Thyroid gland (tissue), 4 donors: ENCODE data around the gene ADM2. TPM values are rescaled to one million over a fixed set of nuclear protein-coding genes. Genes with fewer than 3 reads are reported as not detected.

Experiments used
- DNase-seq, 2 donors: peaks; one replicate each; pipeline ENCODE4 v3.0.0-alpha.2; 2019
- H3K27ac ChIP-seq, 3 donors: fragments of 200-600 bp; sonication (generic); 1 replicate in 2 of 3; 2 replicates in 1 of 3; pipeline ENCODE4 v1.5.1; 2016 to 2019; ENCODE audit warnings: mild to moderate bottlenecking in 1 of 3, moderate library complexity in 1 of 3
- H3K27me3 ChIP-seq: fragments of 200-600 bp; sonication (generic); one replicate; pipeline ENCODE4 v1.5.1; 2019
- H3K36me3 ChIP-seq, 2 donors: fragments of 200-600 bp; sonication (generic); one replicate each; pipeline ENCODE4 v1.5.1; 2016 to 2019
- H3K4me1 ChIP-seq, 2 donors: fragments of 200-600 bp; sonication (generic); one replicate each; pipeline ENCODE4 v1.5.1; 2017 to 2019
- H3K4me3 ChIP-seq, 3 donors: fragments of 200-600 bp; sonication (generic); replicated peaks in 1 of 3; 1 replicate in 2 of 3; 2 replicates in 1 of 3; pipeline ENCODE4 v1.5.1; 2016; ENCODE audit warnings: mild to moderate bottlenecking in 1 of 3
- H3K9me3 ChIP-seq: fragments of 200-600 bp; sonication (generic); one replicate; pipeline ENCODE4 v1.5.1; 2017
- POLR2A ChIP-seq, 2 donors: fragments of 450-650 bp; IDR thresholded peaks; one replicate each; pipeline ENCODE4 v1.6.1; 2017; ENCODE audit warnings: antibody characterized with exemption in 2 of 2, mild to moderate bottlenecking in 2 of 2, moderate library complexity in 1 of 2
- WGBS, 2 donors: methylation state at CpG; one replicate each; pipeline ENCODE4 v1.1.5; 2017; 5-methylcytosine and 5-hydroxymethylcytosine counted together
- intact Hi-C: fragments of 100-400 bp; cut with DNase I; formaldehyde crosslinking; loops from one replicate; pipeline ENCODE4 v1.15.1; 2023
- total RNA-seq, 4 donors: library from RNA; depleted of rRNA; stranded (reverse); fragments of >200 nt; gene quantifications; one replicate each; pipeline ENCODE4 v1.2.3, GENCODE V29; 2016
- TF ChIP-seq, protein P1 (sequence below), 6 experiments: fragments of 200-600 bp in 3 of 6; fragments of 450-650 bp in 3 of 6; sonication (generic) in 3 of 6; IDR thresholded peaks; one replicate each; pipeline ENCODE4 v1.5.1; 2016 to 2019; ENCODE audit warnings: antibody characterized with exemption in 6 of 6, mild to moderate bottlenecking in 2 of 6, inconsistent platforms in 1 of 6, moderate library complexity in 1 of 6

The ADM2 gene
- total RNA-seq, 4 donors from 2014 or later: 5.2 to 23.5 (median 6.6) TPM

DNA sequence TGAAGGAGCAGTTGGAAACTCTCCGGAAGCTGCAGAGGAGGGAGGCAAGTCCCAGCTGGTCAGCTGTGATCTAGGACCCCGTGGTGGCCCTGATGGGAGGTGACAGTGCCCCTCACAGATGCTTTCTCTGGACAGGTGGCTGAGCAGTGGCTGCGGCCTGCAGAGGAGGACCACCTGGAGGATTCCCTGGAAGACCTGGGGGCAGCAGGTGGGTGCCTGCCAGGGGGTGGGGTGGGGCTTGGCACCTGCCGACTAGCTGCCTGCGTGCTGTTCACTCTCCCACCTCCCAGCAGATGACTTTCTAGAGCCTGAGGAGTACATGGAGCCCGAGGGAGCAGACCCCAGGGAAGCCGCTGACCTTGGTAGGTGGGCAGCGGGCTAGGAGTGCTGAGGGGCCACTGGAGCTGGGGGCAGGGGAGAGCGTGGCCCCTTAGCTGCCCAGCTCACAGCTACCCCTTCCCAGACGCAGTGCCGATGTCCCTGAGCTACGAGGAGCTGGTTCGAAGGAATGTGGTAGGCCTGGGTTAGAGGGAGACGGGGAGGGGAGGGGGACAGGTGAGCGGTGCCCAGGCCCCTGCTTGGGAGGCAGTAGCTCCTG lies 41.0 kb downstream of the ADM2 start:
- no peak overlapping the region for H3K27ac ChIP-seq
- H3K4me3 ChIP-seq: no peak overlapping the region
- TF ChIP-seq POLR2A (IDR thresholded peaks at IDR 0.05): no peak
- TF ChIP-seq, protein P1, sequence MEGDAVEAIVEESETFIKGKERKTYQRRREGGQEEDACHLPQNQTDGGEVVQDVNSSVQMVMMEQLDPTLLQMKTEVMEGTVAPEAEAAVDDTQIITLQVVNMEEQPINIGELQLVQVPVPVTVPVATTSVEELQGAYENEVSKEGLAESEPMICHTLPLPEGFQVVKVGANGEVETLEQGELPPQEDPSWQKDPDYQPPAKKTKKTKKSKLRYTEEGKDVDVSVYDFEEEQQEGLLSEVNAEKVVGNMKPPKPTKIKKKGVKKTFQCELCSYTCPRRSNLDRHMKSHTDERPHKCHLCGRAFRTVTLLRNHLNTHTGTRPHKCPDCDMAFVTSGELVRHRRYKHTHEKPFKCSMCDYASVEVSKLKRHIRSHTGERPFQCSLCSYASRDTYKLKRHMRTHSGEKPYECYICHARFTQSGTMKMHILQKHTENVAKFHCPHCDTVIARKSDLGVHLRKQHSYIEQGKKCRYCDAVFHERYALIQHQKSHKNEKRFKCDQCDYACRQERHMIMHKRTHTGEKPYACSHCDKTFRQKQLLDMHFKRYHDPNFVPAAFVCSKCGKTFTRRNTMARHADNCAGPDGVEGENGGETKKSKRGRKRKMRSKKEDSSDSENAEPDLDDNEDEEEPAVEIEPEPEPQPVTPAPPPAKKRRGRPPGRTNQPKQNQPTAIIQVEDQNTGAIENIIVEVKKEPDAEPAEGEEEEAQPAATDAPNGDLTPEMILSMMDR (IDR thresholded peaks at IDR 0.05): no peak
- H3K27me3 ChIP-seq: no peaks in the 10 kb centered on the region
- no peak for DNase-seq
- peaks cover 13 to 22% of the 10 kb centered on the region in 2 donors for H3K4me1 ChIP-seq
- peaks cover 29 to 40% of the 10 kb centered on the region in 2 donors for H3K36me3 ChIP-seq
- intact Hi-C loops: loop anchor here (5.0 kb wide), 1 partner anchor 60 kb away; the partner anchor contains the start of gene CHKB
- H3K9me3 ChIP-seq: no peaks in the 10 kb centered on the region
- 82 to 93% methylated on average over 5 to 11 of the region's 15 CpGs for WGBS, 2 donors

DNA sequence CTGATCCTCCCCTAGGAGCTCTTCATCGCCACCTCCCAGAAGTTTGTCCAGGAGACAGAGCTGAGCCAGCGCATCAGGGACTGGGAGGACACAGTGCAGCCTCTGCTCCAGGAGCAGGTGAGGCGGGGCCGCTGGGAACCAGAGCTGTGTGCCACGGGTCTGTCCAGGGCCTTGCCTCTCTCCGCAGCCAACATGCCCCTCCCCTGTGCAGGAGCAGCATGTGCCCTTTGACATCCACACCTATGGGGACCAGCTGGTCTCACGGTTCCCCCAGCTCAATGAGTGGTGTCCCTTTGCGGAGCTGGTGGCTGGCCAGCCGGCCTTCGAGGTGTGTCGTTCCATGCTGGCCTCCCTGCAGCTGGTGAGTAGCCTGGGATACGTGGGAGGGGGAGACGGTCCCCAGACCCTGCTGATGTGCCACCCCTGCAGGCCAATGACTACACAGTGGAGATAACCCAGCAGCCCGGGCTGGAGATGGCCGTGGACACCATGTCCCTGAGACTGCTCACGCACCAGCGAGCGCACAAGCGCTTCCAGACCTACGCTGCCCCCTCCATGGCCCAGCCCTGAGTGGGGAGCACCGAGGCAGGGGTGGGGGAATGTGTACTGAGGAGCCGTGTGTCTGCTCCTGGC lies 41.6 kb downstream of the ADM2 start:
- Histone ChIP-seq H3K27ac (no peak overlapping the region), H3K9me3 (no peaks in the 10 kb centered on the region), H3K36me3 (peaks cover 23 to 34% of the 10 kb centered on the region in 2 donors), H3K4me3 (no peak overlapping the region), H3K4me1 (peaks cover 13 to 22% of the 10 kb centered on the region in 2 donors), H3K27me3 (no peaks in the 10 kb centered on the region)
- 71 to 90% methylated on average over 6 to 16 of the region's 22 CpGs for WGBS, 2 donors
- TF ChIP-seq POLR2A (IDR thresholded peaks at IDR 0.05): no peak
- TF ChIP-seq, protein P1 (IDR thresholded peaks at IDR 0.05): no peak
- DNase-seq: no peak
- intact Hi-C loops: loop anchor here (5.0 kb wide), 1 partner anchor 59 kb away; the partner anchor contains the start of gene CHKB

DNA sequence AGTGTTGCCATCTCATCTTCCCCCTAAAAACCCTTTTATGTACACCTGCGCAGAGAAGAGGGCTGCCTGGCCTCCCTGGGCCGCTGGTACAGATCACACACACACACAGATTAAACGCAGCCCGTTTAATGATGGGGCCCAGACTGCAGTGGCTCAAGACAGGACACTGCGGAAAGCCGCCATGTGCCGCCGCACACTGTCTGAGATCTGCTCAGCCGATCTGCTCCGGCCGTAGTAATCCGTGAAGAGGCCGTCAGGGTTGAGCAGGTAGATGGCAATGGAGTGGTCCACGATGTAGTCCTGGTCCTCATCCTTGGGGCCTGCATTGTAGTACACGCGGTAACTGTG lies 42.1 kb downstream of the ADM2 start:
- TF ChIP-seq, protein P1 (IDR thresholded peaks at IDR 0.05): no peak
- TF ChIP-seq POLR2A (IDR thresholded peaks at IDR 0.05): no peak
- Histone ChIP-seq H3K9me3 (no peaks in the 10 kb centered on the region), H3K27ac (no peak overlapping the region), H3K4me1 (peaks cover 13 to 22% of the 10 kb centered on the region in 2 donors), H3K27me3 (no peaks in the 10 kb centered on the region), H3K36me3 (peaks cover 21 to 30% of the 10 kb centered on the region in 2 donors), H3K4me3 (no peak overlapping the region)
- 90 to 92% methylated on average over 14 to 16 of the region's 16 CpGs for WGBS, 2 donors
- intact Hi-C loops: loop anchor here (5.0 kb wide), 1 partner anchor 59 kb away; the partner anchor contains the start of gene CHKB
- no peak for DNase-seq

DNA sequence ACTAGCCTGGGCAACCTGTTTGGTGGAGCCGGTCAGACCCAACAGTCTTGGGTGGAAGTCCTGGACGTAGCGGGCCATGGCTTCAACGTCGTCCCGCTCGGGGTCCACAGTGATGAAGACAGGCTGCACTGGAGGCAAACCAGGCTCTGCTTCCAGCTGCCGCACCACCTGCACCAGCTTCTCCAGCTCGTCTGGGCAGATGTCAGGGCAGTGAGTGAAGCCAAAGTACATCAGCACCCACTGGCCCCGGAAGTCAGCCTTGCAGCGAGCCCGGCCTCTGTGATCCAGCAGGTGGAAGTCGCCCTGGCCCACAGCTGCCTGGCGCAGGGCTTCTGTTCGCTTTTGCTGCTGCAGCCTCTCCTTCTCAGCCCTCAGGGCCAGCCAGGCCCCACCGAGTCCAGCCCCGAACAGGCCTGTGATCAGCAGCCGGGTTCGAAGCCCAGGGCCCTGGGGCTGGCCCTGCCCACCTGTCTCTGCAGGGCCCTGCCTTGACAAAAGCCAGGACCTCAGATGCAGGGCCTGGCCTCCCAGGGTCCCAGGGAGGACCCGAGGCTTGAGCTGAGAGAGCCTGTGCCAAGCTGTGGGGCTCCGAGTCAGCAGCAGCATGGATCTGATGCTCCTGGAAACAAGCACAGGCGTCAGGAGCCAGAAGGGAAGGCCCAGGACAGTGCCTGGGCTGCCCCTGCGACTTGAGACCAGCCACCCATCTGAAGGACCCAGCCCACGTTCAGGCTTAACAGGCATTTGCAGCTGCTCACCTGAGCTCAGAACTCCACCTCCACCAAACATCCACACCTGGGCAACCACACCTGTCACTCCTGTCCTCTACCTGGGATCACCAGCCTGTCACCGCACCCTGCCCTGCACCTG lies 42.7 kb downstream of the ADM2 start:
- Histone ChIP-seq H3K27ac (no peak overlapping the region), H3K36me3 (peaks cover 21 to 29% of the 10 kb centered on the region in 2 donors), H3K27me3 (no peaks in the 10 kb centered on the region), H3K4me3 (peak overlapping the region in 1 of 3 donors; percentile 83), H3K9me3 (no peaks in the 10 kb centered on the region), H3K4me1 (peaks cover 13 to 22% of the 10 kb centered on the region in 2 donors)
- DNase-seq: no peak
- intact Hi-C loops: loop anchor here (5.0 kb wide), 1 partner anchor 58 kb away; the partner anchor contains the start of gene CHKB
- no peak for TF ChIP-seq POLR2A (IDR thresholded peaks at IDR 0.05)
- TF ChIP-seq, protein P1 (IDR thresholded peaks at IDR 0.05): no peak
- 83 to 91% methylated on average over 5 to 14 of the region's 25 CpGs for WGBS, 2 donors
